Lower leg skin (tissue), 4 donors: ENCODE measurements around the gene VAV2. TPM values are rescaled to one million over a fixed set of nuclear protein-coding genes. Genes with fewer than 3 reads are reported as not detected.

Experiments used
- DNase-seq, 2 donors: peaks; one replicate each; pipeline ENCODE4 v3.0.0-alpha.2; 2019; ENCODE audit warnings: low spot score in 2 of 2
- H3K4me3 ChIP-seq: fragments of 200-600 bp; sonication (generic); 2 replicates; pipeline ENCODE4 v1.5.1; 2017; ENCODE audit warnings: mild to moderate bottlenecking, low read depth; ENCODE audit not compliant: poor library complexity, severe bottlenecking
- CTCF ChIP-seq, 3 donors: fragments of 450-650 bp; IDR thresholded peaks; one replicate each; pipeline ENCODE4 v1.5.1; 2016; ENCODE audit warnings: antibody characterized with exemption in 3 of 3, mild to moderate bottlenecking in 3 of 3, moderate library complexity in 2 of 3
- POLR2A ChIP-seq, 2 donors: fragments of 450-650 bp; IDR thresholded peaks; one replicate each; pipeline ENCODE4 v1.6.1; 2016 to 2017; ENCODE audit warnings: antibody characterized with exemption in 2 of 2, mild to moderate bottlenecking in 1 of 2, moderate library complexity in 1 of 2
- WGBS, 2 donors: methylation state at CpG; one replicate each; pipeline ENCODE4 v1.1.5; 2018; 5-methylcytosine and 5-hydroxymethylcytosine counted together
- intact Hi-C: fragments of 100-400 bp; cut with DNase I; formaldehyde crosslinking; loops from one replicate; pipeline ENCODE4 v1.15.0; 2023; ENCODE audit warnings: low total_unique reads
- total RNA-seq, 4 donors: library from RNA; depleted of rRNA; stranded (reverse); fragments of >200 nt; gene quantifications; one replicate each; pipeline ENCODE4 v1.1.0, GENCODE V29; 2016

The VAV2 gene
- total RNA-seq, 4 donors from 2014 or later: 6.8 to 9.1 (median 7.5) TPM

GRCh38 chr9:134007571-134007970 lies 15.4 kb upstream of the VAV2 start:
- TF ChIP-seq POLR2A (IDR thresholded peaks at IDR 0.05) (no peak), CTCF (IDR thresholded peaks at IDR 0.05) (no peak)
- H3K4me3 ChIP-seq: no peak overlapping the region
- intact Hi-C loops: no loop called here
- DNase-seq: no peak
- WGBS, 2 donors: 81 to 83% methylated on average over 9 of the region's 9 CpGs

- no peak for TF ChIP-seq CTCF (IDR thresholded peaks at IDR 0.05)
- TF ChIP-seq POLR2A (IDR thresholded peaks at IDR 0.05): no peak
- 59 to 62% methylated on average over 6 of the region's 6 CpGs for WGBS, 2 donors
- DNase-seq: no peak
- H3K4me3 ChIP-seq: no peak overlapping the region
- intact Hi-C loops: no loop called here
These were observed 15.0 kb upstream of the VAV2 start for GRCh38 chr9:134007150-134007549.

GRCh38 chr9:134005381-134005780 lies 13.3 kb upstream of the VAV2 start:
- DNase-seq: no peak
- intact Hi-C loops: no loop called here
- no peak overlapping the region for H3K4me3 ChIP-seq
- no peak for TF ChIP-seq POLR2A (IDR thresholded peaks at IDR 0.05)
- TF ChIP-seq CTCF (IDR thresholded peaks at IDR 0.05): no peak
- WGBS, 2 donors: 87 to 90% methylated on average over 8 of the region's 8 CpGs

- intact Hi-C loops: no loop called here
- no peak for DNase-seq
- TF ChIP-seq POLR2A (IDR thresholded peaks at IDR 0.05) (no peak), CTCF (IDR thresholded peaks at IDR 0.05) (no peak)
- WGBS, 2 donors: 82 to 87% methylated on average over 13 to 14 of the region's 14 CpGs
- H3K4me3 ChIP-seq: no peak overlapping the region
These were observed 12.8 kb upstream of the VAV2 start for GRCh38 chr9:134004881-134005280.

- H3K4me3 ChIP-seq: no peak overlapping the region
- WGBS, 2 donors: 71 to 79% methylated on average over 16 to 19 of the region's 20 CpGs
- no peak for DNase-seq
- intact Hi-C loops: no loop called here
- TF ChIP-seq POLR2A (IDR thresholded peaks at IDR 0.05) (no peak), CTCF (IDR thresholded peaks at IDR 0.05) (no peak)
These were observed 12.2 kb upstream of the VAV2 start for GRCh38 chr9:134004131-134004873.

- intact Hi-C loops: no loop called here
- H3K4me3 ChIP-seq: no peak overlapping the region
- TF ChIP-seq CTCF (IDR thresholded peaks at IDR 0.05): no peak
- no peak for TF ChIP-seq POLR2A (IDR thresholded peaks at IDR 0.05)
- no peak for DNase-seq
- WGBS, 2 donors: 81 to 91% methylated on average over 2 of the region's 2 CpGs
These were observed 11.1 kb upstream of the VAV2 start for GRCh38 chr9:134003237-134003636.
